Heart right ventricle (tissue), 16 donors: ENCODE measurements around the gene INHA. TPM values are rescaled to one million over a fixed set of nuclear protein-coding genes. Genes with fewer than 3 reads are reported as not detected.

Source experiments
- ATAC-seq, 8 donors: fragments of 200-7000 bp; cut with Tn5 transposase; one replicate each; pipeline ENCODE4 v1.9.1; 2020; ENCODE audit warnings: mild to moderate bottlenecking in 8 of 8, moderate library complexity in 8 of 8, moderate number of reproducible peaks in 1 of 8
- DNase-seq, 2 donors: peaks; one replicate each; pipeline ENCODE4 v3.0.0-alpha.2; 2020
- H3K27ac ChIP-seq, 10 donors: fragments of 200-600 bp; sonication (generic) in 2 of 10; one replicate each; pipeline versions ENCODE4 v1.5.0 to v1.8.0; 2020 to 2022; ENCODE audit warnings: mild to moderate bottlenecking in 3 of 10
- H3K27me3 ChIP-seq, 7 donors: fragments of 200-600 bp; one replicate each; pipeline ENCODE4 v1.8.0; 2021 to 2022; ENCODE audit warnings: mild to moderate bottlenecking in 2 of 7
- H3K36me3 ChIP-seq, 9 donors: fragments of 200-600 bp; sonication (generic) in 1 of 9; one replicate each; pipeline versions ENCODE4 v1.5.0 to v1.8.0; 2020 to 2022; ENCODE audit warnings: mild to moderate bottlenecking in 2 of 9
- H3K4me1 ChIP-seq, 9 donors: fragments of 200-600 bp; sonication (generic) in 1 of 9; one replicate each; pipeline versions ENCODE4 v1.5.0 to v1.8.0; 2020 to 2022; ENCODE audit warnings: mild to moderate bottlenecking in 4 of 9
- H3K4me3 ChIP-seq, 10 donors: fragments of 200-600 bp; sonication (generic) in 2 of 10; one replicate each; pipeline versions ENCODE4 v1.5.0 to v1.8.0; 2020 to 2022; ENCODE audit warnings: mild to moderate bottlenecking in 7 of 10, moderate library complexity in 2 of 10
- H3K9me3 ChIP-seq, 11 donors: fragments of 200-600 bp in 10 of 11; sonication (generic) in 2 of 11; one replicate each; pipeline versions ENCODE4 v1.5.0 to v1.8.0; 2013 to 2022; ENCODE audit warnings: mild to moderate bottlenecking in 2 of 11, control low read depth in 1 of 11, moderate library complexity in 1 of 11
- WGBS, 2 donors: extraction: QIAGEN DNeasy Blood & Tissue Kit; methylation state at CpG; one replicate each; pipeline ENCODE4 v1.1.7; 2013; ENCODE audit warnings: inconsistent platforms in 1 of 2; 5-methylcytosine and 5-hydroxymethylcytosine counted together
- intact Hi-C, 10 donors: fragments of 100-400 bp; cut with DNase I; formaldehyde crosslinking; loops; one replicate each; pipeline versions ENCODE4 v1.11.1 to v1.14.2; 2022
- polyA plus RNA-seq, 2 donors: library from polyadenylated mRNA; stranded (reverse); fragments of 200-250 nt; gene quantifications; one replicate each; pipeline ENCODE4 v1.2.3, GENCODE V29; 2013
- total RNA-seq, 10 donors: library from RNA; stranded (reverse); fragmentation: NEBNext Ultra II Directional in 3 of 10; extraction: Animal tissue kit (Norgen Biotek cat#: 25700) in 3 of 10; gene quantifications; one replicate each; pipeline versions ENCODE4 v1.2.1 to v1.2.4, GENCODE V29; 2021 to 2023
- TF ChIP-seq, protein P1 (sequence below), 9 donors: fragments of 200-600 bp; sonication (generic) in 2 of 9; IDR thresholded peaks; one replicate each; pipeline versions ENCODE4 v1.5.0 to v1.8.0; 2021 to 2022; ENCODE audit warnings: antibody characterized with exemption in 9 of 9, mild to moderate bottlenecking in 5 of 9, moderate library complexity in 1 of 9
- donor health status: Arrhythmogenic right ventricular cardiomyopathy.
- donor health status: ischemic (EF 13 %, LVEDD 7.1; RV severe dilation, severe dysfunction).
- donor health status: healthy with polysubstance abuse.
- donor health status: DM: no; HTN: yes; CAD: no.
- donor health status: DM: no; HTN: no; CAD: no.
- donor health status: ischemic (EF 25% LVEDD 6.9; RV normal size, moderate dysfunction).
- donor health status: ischemic (EF 25% LVEDD 5.7; RV mildly dilated, moderate dysfunction).
- donor health status: healthy.
- donor health status: DM: yes; HTN: yes; CAD: no.
- donor health status: Ischemic cardiomyopathy.
- donor health status: ischemic (EF 35%, LVEDD 5.7; RV mildly dilated, moderate dysfunction).
- donor health status: nonischemic (EF 11% LVEDD 7.7; RV severe dilation, severe dysfunction).
- donor health status: DM: yes; HTN: yes; CAD: no.
- donor health status: PGD.
- donor health status: ischemic (EF 29% LVEDD 5.4; RV normal size, mild dysfunction).
- donor health status: nonischemic (EF 23%, LVEDD 6.1; RV moderate dilation, normal function).

Gene INHA
- total and polyA plus RNA-seq, 12 donors: 1.1 to 22.1 (median 3.0) TPM

DNA sequence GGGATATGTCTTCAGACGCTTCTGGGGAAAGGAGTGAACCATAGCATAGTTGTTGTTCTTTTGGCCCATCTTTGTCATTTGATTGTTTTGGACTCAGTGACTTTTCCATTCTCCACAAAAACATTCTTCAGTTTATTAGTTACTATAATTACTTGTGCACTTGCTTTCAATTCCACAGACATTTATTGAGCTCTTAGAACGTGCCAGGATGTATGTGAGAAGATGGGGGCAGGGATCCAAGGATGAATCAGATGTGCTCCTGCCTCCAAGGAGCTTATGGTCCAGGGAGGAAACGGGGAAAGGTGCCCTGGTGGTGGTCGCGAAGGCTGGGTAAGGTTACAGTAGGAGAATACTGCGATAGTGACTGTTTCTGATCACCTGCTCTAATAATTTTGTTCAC, 48.4 kb downstream of the INHA start:
- ATAC-seq: no peak
- 83 to 85% methylated on average over 6 of the region's 6 CpGs for WGBS, 2 donors
- TF ChIP-seq, protein P1, sequence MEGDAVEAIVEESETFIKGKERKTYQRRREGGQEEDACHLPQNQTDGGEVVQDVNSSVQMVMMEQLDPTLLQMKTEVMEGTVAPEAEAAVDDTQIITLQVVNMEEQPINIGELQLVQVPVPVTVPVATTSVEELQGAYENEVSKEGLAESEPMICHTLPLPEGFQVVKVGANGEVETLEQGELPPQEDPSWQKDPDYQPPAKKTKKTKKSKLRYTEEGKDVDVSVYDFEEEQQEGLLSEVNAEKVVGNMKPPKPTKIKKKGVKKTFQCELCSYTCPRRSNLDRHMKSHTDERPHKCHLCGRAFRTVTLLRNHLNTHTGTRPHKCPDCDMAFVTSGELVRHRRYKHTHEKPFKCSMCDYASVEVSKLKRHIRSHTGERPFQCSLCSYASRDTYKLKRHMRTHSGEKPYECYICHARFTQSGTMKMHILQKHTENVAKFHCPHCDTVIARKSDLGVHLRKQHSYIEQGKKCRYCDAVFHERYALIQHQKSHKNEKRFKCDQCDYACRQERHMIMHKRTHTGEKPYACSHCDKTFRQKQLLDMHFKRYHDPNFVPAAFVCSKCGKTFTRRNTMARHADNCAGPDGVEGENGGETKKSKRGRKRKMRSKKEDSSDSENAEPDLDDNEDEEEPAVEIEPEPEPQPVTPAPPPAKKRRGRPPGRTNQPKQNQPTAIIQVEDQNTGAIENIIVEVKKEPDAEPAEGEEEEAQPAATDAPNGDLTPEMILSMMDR (IDR thresholded peaks at IDR 0.05): no peak
- no peaks in the 10 kb centered on the region for H3K9me3 ChIP-seq
- no peak for DNase-seq
- peaks cover 7 to 71% (median 35%) of the 10 kb centered on the region in 9 donors for H3K4me1 ChIP-seq
- intact Hi-C loops: loop anchor here in 2 of 10 donors (5.0 kb wide), 2 partner anchors 48 to 218 kb away; partner anchors contain the start of genes INHA (in 1 of the 2) and OBSL1 (in 1 of the 2)
- H3K36me3 ChIP-seq: peaks cover 0 to 11% (median 0%) of the 10 kb centered on the region in 9 donors
- no peak overlapping the region for H3K27ac ChIP-seq
- peaks cover 0 to 2% (median 0%) of the 10 kb centered on the region in 7 donors for H3K27me3 ChIP-seq
- H3K4me3 ChIP-seq: no peak overlapping the region

DNA sequence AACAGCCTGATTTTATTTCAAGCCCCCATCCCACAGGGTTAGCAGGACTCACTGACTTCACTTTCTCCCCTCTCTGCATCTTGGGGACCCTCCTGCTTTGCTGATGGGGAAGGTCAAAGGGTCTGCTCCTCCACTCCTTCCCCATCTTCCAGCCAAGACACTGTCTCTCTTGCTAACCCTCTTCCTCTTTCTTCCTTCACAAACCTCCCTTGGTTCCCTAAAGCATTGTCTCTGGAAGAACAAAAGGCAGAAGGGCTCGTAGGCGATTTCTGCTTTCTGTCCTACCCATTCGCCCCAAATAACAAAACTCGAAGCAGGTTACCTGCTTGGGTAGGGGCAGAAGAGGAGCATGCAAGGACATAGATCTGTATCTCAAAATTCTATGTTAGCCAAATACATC, 49.8 kb downstream of the INHA start:
- Histone ChIP-seq H3K27me3 (peaks cover 0 to 15% (median 0%) of the 10 kb centered on the region in 7 donors), H3K9me3 (no peaks in the 10 kb centered on the region), H3K27ac (peak overlapping the region in 5 of 10 donors; percentile 28 to 64 (median 48)), H3K4me1 (peaks cover 7 to 69% (median 35%) of the 10 kb centered on the region in 9 donors), H3K4me3 (no peak overlapping the region), H3K36me3 (no peaks in the 10 kb centered on the region)
- 67 to 78% methylated on average over 4 of the region's 4 CpGs for WGBS, 2 donors
- ATAC-seq (no peak), DNase-seq (no peak)
- TF ChIP-seq, protein P1 (IDR thresholded peaks at IDR 0.05): no peak
- intact Hi-C loops: loop anchor here in 2 of 10 donors (5.0 kb wide), 2 partner anchors 50 to 220 kb away; partner anchors contain the start of genes INHA (in 1 of the 2) and OBSL1 (in 1 of the 2)

DNA sequence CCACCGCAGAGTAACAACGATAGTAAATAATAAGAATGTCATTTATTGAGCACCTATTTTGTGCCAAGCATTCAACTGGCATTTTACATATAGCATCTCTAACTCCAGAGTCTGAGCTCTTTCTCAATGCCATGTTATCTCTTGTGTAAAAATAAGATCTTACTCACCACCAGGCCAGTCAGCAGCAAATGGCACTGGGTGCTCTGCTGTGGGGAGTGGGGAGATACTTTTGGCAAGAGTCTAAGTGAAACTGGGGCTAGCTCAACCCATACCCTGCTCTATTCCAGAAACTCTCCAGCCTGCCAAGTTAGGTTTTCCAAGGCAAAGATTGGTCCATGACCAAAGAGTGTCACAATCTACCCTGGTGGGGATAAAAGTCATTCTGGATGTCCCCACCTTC, 50.4 kb downstream of the INHA start:
- Histone ChIP-seq H3K36me3 (no peaks in the 10 kb centered on the region), H3K4me3 (no peak overlapping the region), H3K4me1 (peaks cover 5 to 64% (median 31%) of the 10 kb centered on the region in 9 donors), H3K27me3 (peaks cover 0 to 18% (median 0%) of the 10 kb centered on the region in 7 donors), H3K27ac (peak overlapping the region in 5 of 10 donors; percentile 39 to 64 (median 48)), H3K9me3 (no peaks in the 10 kb centered on the region)
- intact Hi-C loops: loop anchor here in 2 of 10 donors (5.0 kb wide), 2 partner anchors 50 to 220 kb away; partner anchors contain the start of genes INHA (in 1 of the 2) and OBSL1 (in 1 of the 2)
- DNase-seq (no peak), ATAC-seq (peak in 4 of 8 donors; percentile 31 to 60 (median 53))
- WGBS, 2 donors: 88 to 94% methylated on average over 2 of the region's 2 CpGs
- TF ChIP-seq, protein P1 (IDR thresholded peaks at IDR 0.05): no peak

DNA sequence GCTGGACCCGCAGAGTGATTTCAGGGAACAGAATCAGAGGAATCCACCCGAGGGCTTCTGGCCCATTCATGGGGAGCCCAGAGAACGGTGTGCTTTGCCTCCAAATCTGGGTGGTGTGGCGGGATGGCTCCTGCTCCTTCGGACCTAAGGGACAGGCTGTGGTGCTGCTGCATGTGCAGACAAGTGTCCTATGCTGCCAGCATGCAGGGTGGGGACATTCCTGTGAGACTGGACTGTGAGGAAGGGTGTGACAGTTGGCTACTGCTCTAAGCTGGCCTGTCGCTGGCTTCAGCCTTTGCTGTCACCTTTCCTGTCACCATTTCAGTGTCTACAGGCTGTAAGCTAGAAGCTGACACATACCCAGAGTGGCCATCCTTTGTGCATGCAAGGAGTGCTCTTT, 52.5 kb downstream of the INHA start:
- no peak overlapping the region for H3K4me3 ChIP-seq
- peaks cover 0 to 38% (median 9%) of the 10 kb centered on the region in 7 donors for H3K27me3 ChIP-seq
- WGBS, 2 donors: 48 to 64% methylated on average over 6 of the region's 6 CpGs
- peak overlapping the region in 9 of 10 donors; percentile 29 to 99 (median 94) for H3K27ac ChIP-seq
- H3K9me3 ChIP-seq: no peaks in the 10 kb centered on the region
- DNase-seq (peak in 1 of 2 donors; percentile 51), ATAC-seq (peak; percentile 19 to 72 (median 50))
- H3K4me1 ChIP-seq: peaks cover 5 to 66% (median 18%) of the 10 kb centered on the region in 9 donors
- intact Hi-C loops: loop anchor here in 2 of 10 donors (5.0 kb wide), 2 partner anchors 52 to 222 kb away; partner anchors contain the start of genes INHA (in 1 of the 2) and OBSL1 (in 1 of the 2)
- H3K36me3 ChIP-seq: no peaks in the 10 kb centered on the region
- TF ChIP-seq, protein P1 (IDR thresholded peaks at IDR 0.05): no peak
